HT1080 (cell line): ENCODE results near the gene APLP2. TPM values are rescaled to one million over a fixed set of nuclear protein-coding genes. Genes with fewer than 3 reads are reported as not detected.
A peak's percentile ranks its signal among the peaks of the same experiment; 100 is the strongest.

ENCODE experiments used
- DNase-seq: peaks from one replicate; pipeline ENCODE4 v3.0.0-alpha.2; 2015; ENCODE audit warnings: low read depth
- total RNA-seq: library from RNA; depleted of rRNA; stranded (reverse); fragments of >200 nt; shearing (Covaris generic); gene quantifications from 2 replicates; pipeline ENCODE4 v1.2.3, GENCODE V29; 2014

Gene APLP2
- total RNA-seq, 1 experiment from 2014 or later = 87.6 TPM

GRCh38 chr11:130115218-130115617 is 45.5 kb downstream of the APLP2 start:
- no peak for DNase-seq

GRCh38 chr11:130118165-130118564 is 48.5 kb downstream of the APLP2 start:
- DNase-seq = no peak

GRCh38 chr11:130118636-130119387 is 49.1 kb downstream of the APLP2 start:
- DNase-seq = no peak

GRCh38 chr11:130120045-130120444 is 50.4 kb downstream of the APLP2 start:
- DNase-seq = no peak

- DNase-seq = peak; percentile 57
Measured at GRCh38 chr11:130121445-130121978, 51.8 kb downstream of the APLP2 start.

GRCh38 chr11:130122141-130122575 is 52.5 kb downstream of the APLP2 start:
- DNase-seq = peak; percentile 59

- no peak for DNase-seq
Measured at GRCh38 chr11:130123414-130124040, 53.8 kb downstream of the APLP2 start.

- peak; percentile 85 for DNase-seq
Measured at GRCh38 chr11:130124096-130124495, 54.4 kb downstream of the APLP2 start.

GRCh38 chr11:130125638-130126037 is 55.9 kb downstream of the APLP2 start:
- no peak for DNase-seq

- no peak for DNase-seq
Measured at GRCh38 chr11:130126516-130126915, 56.8 kb downstream of the APLP2 start.

GRCh38 chr11:130127509-130127908 is 57.8 kb downstream of the APLP2 start:
- no peak for DNase-seq

GRCh38 chr11:130128626-130129025 is 58.9 kb downstream of the APLP2 start:
- no peak for DNase-seq

GRCh38 chr11:130129922-130130321 is 60.2 kb downstream of the APLP2 start:
- no peak for DNase-seq

GRCh38 chr11:130131961-130132850 is 62.5 kb downstream of the APLP2 start:
- DNase-seq = peak; percentile 66

GRCh38 chr11:130133716-130134115 is 64.0 kb downstream of the APLP2 start:
- DNase-seq = no peak

- no peak for DNase-seq
Measured at GRCh38 chr11:130136107-130136506, 66.4 kb downstream of the APLP2 start.

- DNase-seq = no peak
Measured at GRCh38 chr11:130137999-130138398, 68.3 kb downstream of the APLP2 start.

GRCh38 chr11:130139401-130139800 is 69.7 kb downstream of the APLP2 start:
- DNase-seq = no peak

GRCh38 chr11:130141561-130142341 is 72.1 kb downstream of the APLP2 start:
- DNase-seq = no peak

GRCh38 chr11:130144141-130144540 is 74.4 kb downstream of the APLP2 start:
- no peak for DNase-seq

- no peak for DNase-seq
Measured at GRCh38 chr11:130144861-130145281, 75.2 kb downstream of the APLP2 start.
